H9 (cell line): ENCODE data around the gene MPC1. TPM values are rescaled to one million over a fixed set of nuclear protein-coding genes. Genes with fewer than 3 reads are reported as not detected.

Source experiments
- DNase-seq: peaks from one replicate; pipeline ENCODE4 v3.0.0-alpha.2; 2017
- H2AFZ ChIP-seq: one replicate; pipeline ENCODE4 v1.6.1; 2013; ENCODE audit warnings: mild to moderate bottlenecking, low read length, control low read depth, moderate library complexity
- H2AK5ac ChIP-seq: 2 replicates; pipeline ENCODE4 v1.6.1; 2013; ENCODE audit warnings: low read length, control low read depth, mixed read lengths; ENCODE audit not compliant: insufficient read length
- H2BK120ac ChIP-seq: one replicate; pipeline ENCODE4 v1.6.1; 2013; ENCODE audit warnings: low read depth, mild to moderate bottlenecking, low read length, control low read depth, inconsistent platforms; ENCODE audit not compliant: poor library complexity, severe bottlenecking
- H2BK12ac ChIP-seq: 2 replicates; pipeline ENCODE4 v1.6.1; 2013; ENCODE audit warnings: low read length, control low read depth, mixed read lengths, low read depth; ENCODE audit not compliant: insufficient read length
- H2BK15ac ChIP-seq: 2 replicates; pipeline ENCODE4 v1.6.1; 2013; ENCODE audit warnings: low read depth, low read length, control low read depth
- H2BK20ac ChIP-seq: one replicate; pipeline ENCODE4 v1.6.1; 2013; ENCODE audit warnings: low read depth, mild to moderate bottlenecking, low read length, control low read depth, inconsistent platforms; ENCODE audit not compliant: poor library complexity, severe bottlenecking
- H2BK5ac ChIP-seq: 2 replicates; pipeline ENCODE4 v1.6.1; 2013; ENCODE audit warnings: low read length, control low read depth, mixed read lengths; ENCODE audit not compliant: insufficient read length
- H3K14ac ChIP-seq: 2 replicates; pipeline ENCODE4 v1.6.1; 2013; ENCODE audit warnings: low read length, control low read depth; ENCODE audit not compliant: insufficient read depth
- H3K18ac ChIP-seq: 2 replicates; pipeline ENCODE4 v1.6.1; 2013; ENCODE audit warnings: low read depth, mild to moderate bottlenecking, mixed read lengths, low read length, control low read depth; ENCODE audit not compliant: insufficient read length
- H3K23ac ChIP-seq: 2 replicates; pipeline ENCODE4 v1.6.1; 2013; ENCODE audit warnings: low read length, control low read depth, mixed read lengths, low read depth; ENCODE audit not compliant: insufficient read length
- H3K23me2 ChIP-seq: 2 replicates; pipeline ENCODE4 v1.6.1; 2013; ENCODE audit warnings: low read depth, mild to moderate bottlenecking, mixed read lengths, low read length, control low read depth; ENCODE audit not compliant: insufficient read length, poor library complexity, severe bottlenecking
- H3K27ac ChIP-seq: 2 replicates; pipeline ENCODE4 v1.5.1; 2013; ENCODE audit warnings: low read length, control low read depth, mixed read lengths, low read depth; ENCODE audit not compliant: insufficient read length
- H3K27me3 ChIP-seq: 2 replicates; pipeline ENCODE4 v1.6.1; 2013; ENCODE audit warnings: low read length, control low read depth, inconsistent platforms; ENCODE audit not compliant: insufficient read depth
- H3K4ac ChIP-seq: 2 replicates; pipeline ENCODE4 v1.6.1; 2013; ENCODE audit warnings: low read depth, mild to moderate bottlenecking, control low read depth, inconsistent platforms, low read length, moderate library complexity
- H3K4me1 ChIP-seq: 2 replicates; pipeline ENCODE4 v1.6.1; 2013; ENCODE audit warnings: low read length, control low read depth, inconsistent platforms; ENCODE audit not compliant: insufficient read depth
- H3K4me2 ChIP-seq: 2 replicates; pipeline ENCODE4 v1.6.1; 2013; ENCODE audit warnings: low read length, control low read depth, mixed read lengths; ENCODE audit not compliant: insufficient read length, insufficient read depth
- H3K56ac ChIP-seq: 2 replicates; pipeline ENCODE4 v1.6.1; 2013; ENCODE audit warnings: low read depth, mild to moderate bottlenecking, mixed read lengths, low read length, control low read depth; ENCODE audit not compliant: insufficient read length
- H3K79me1 ChIP-seq: 2 replicates; pipeline ENCODE4 v1.6.1; 2013; ENCODE audit warnings: low read depth, mild to moderate bottlenecking, moderate library complexity, low read length, control low read depth, inconsistent platforms; ENCODE audit not compliant: insufficient read depth, poor library complexity, severe bottlenecking
- H3K79me2 ChIP-seq: 2 replicates; pipeline ENCODE4 v1.6.1; 2013; ENCODE audit warnings: low read length, control low read depth, inconsistent platforms; ENCODE audit not compliant: insufficient read depth
- H3K9ac ChIP-seq: 2 replicates; pipeline ENCODE4 v1.6.1; 2013; ENCODE audit warnings: low read length, control low read depth, mixed read lengths; ENCODE audit not compliant: insufficient read length; ENCODE audit errors: extremely low read depth
- H3K9me3 ChIP-seq: one replicate; pipeline ENCODE4 v1.6.1; 2013; ENCODE audit warnings: low read depth, low read length, inconsistent platforms; ENCODE audit not compliant: control insufficient read depth
- H3T11ph ChIP-seq: one replicate; pipeline ENCODE4 v1.6.1; 2013; ENCODE audit warnings: mild to moderate bottlenecking, low read length, control low read depth, inconsistent platforms
- H4K20me1 ChIP-seq: one replicate; pipeline ENCODE4 v1.6.1; 2013; ENCODE audit not compliant: control insufficient read depth, insufficient read length, insufficient read depth
- H4K5ac ChIP-seq: 2 replicates; pipeline ENCODE4 v1.6.1; 2013; ENCODE audit warnings: low read depth, mild to moderate bottlenecking, mixed read lengths, low read length, control low read depth; ENCODE audit not compliant: insufficient read length
- H4K8ac ChIP-seq: replicated peaks from 2 replicates; pipeline ENCODE4 v1.6.1; 2013; ENCODE audit warnings: low read length, control low read depth, mixed read lengths, low read depth; ENCODE audit not compliant: insufficient read length
- H4K91ac ChIP-seq: 2 replicates; pipeline ENCODE4 v1.6.1; 2013; ENCODE audit warnings: low read depth, mild to moderate bottlenecking, moderate library complexity, mixed read lengths, low read length, control low read depth; ENCODE audit not compliant: insufficient read length
- H3K27ac Mint-ChIP-seq, 3 experiments: 2 replicates in 2 of 3; 3 replicates in 1 of 3; pipeline ENCODE4 v1.8.0; 2020 to 2021; ENCODE audit warnings: mixed read lengths in 3 of 3, mild to moderate bottlenecking in 1 of 3, moderate library complexity in 1 of 3
- H3K27me3 Mint-ChIP-seq: 2 replicates; pipeline ENCODE4 v1.8.0; 2021; ENCODE audit warnings: low read depth, mild to moderate bottlenecking, moderate library complexity, mixed read lengths
- H3K36me3 Mint-ChIP-seq, 3 experiments: 2 replicates in 2 of 3; 3 replicates in 1 of 3; pipeline ENCODE4 v1.8.0; 2020 to 2021; ENCODE audit warnings: low read depth in 3 of 3, mixed read lengths in 3 of 3; ENCODE audit not compliant: insufficient read depth in 1 of 3
- H3K4me1 Mint-ChIP-seq, 2 experiments: 2 replicates each; pipeline ENCODE4 v1.8.0; 2020; ENCODE audit warnings: mixed read lengths in 2 of 2
- H3K4me3 Mint-ChIP-seq, 2 experiments: 2 replicates in 1 of 2; 3 replicates in 1 of 2; pipeline ENCODE4 v1.8.0; 2020 to 2021; ENCODE audit warnings: mild to moderate bottlenecking in 2 of 2, mixed read lengths in 2 of 2, moderate library complexity in 1 of 2
- H3K9me3 Mint-ChIP-seq, 2 experiments: 2 replicates in 1 of 2; 3 replicates in 1 of 2; pipeline ENCODE4 v1.8.0; 2020; ENCODE audit warnings: mild to moderate bottlenecking in 2 of 2, mixed read lengths in 2 of 2, moderate library complexity in 1 of 2
- CTCF ChIP-seq: fragments of 200-600 bp; sonication (generic); conservative IDR thresholded peaks from 3 replicates; pipeline ENCODE4 v1.8.0; 2021; ENCODE audit warnings: antibody characterized with exemption, mild to moderate bottlenecking
- WGBS: extraction: QIAGEN DNeasy Blood & Tissue Kit; methylation state at CpG from one replicate; pipeline ENCODE4 v1.1.7; 2013; ENCODE audit warnings: missing lambda C conversion rate, low lambda C conversion rate, mixed read lengths; ENCODE audit not compliant: insufficient read length; ENCODE audit errors: extremely low coverage; 5-methylcytosine and 5-hydroxymethylcytosine counted together
- total RNA-seq: library from RNA; stranded (reverse); gene quantifications from 2 replicates; pipeline ENCODE4 v1.2.1, GENCODE V29; 2021

MPC1 gene
- total RNA-seq, 1 experiment from 2014 or later = 10.0 TPM

- no peak overlapping the region for H3K27ac ChIP-seq
- DNase-seq = no peak
- peaks cover 24 to 37% (median 27%) of the 10 kb centered on the region in 3 experiments for H3K36me3 Mint-ChIP-seq
- H2BK120ac ChIP-seq = no peak overlapping the region
- H3K27ac Mint-ChIP-seq = no peak overlapping the region
- H3K27me3 ChIP-seq = no peaks in the 10 kb centered on the region
- no peak overlapping the region for H3K56ac ChIP-seq
- H3K79me1 ChIP-seq = no peaks in the 10 kb centered on the region
- no peaks in the 10 kb centered on the region for H3K79me2 ChIP-seq
- H4K8ac ChIP-seq = no peak overlapping the region
- no peak overlapping the region for H3T11ph ChIP-seq
- no peak overlapping the region for H4K5ac ChIP-seq
- H3K4me2 ChIP-seq = no peak overlapping the region
- H3K18ac ChIP-seq = no peak overlapping the region
- no peak overlapping the region for H2BK5ac ChIP-seq
- no peak overlapping the region for H3K9ac ChIP-seq
- peaks cover 5% of the 10 kb centered on the region for H3K23me2 ChIP-seq
- H2BK12ac ChIP-seq = no peak overlapping the region
- H2AK5ac ChIP-seq = no peak overlapping the region
- H3K14ac ChIP-seq = no peak overlapping the region
- WGBS = no CpG with 5 or more reads among the region's 6 CpGs
- H3K23ac ChIP-seq = no peak overlapping the region
- peaks cover 3% of the 10 kb centered on the region for H4K20me1 ChIP-seq
- H3K4me1 Mint-ChIP-seq = peaks cover 6 to 8% of the 10 kb centered on the region in 2 experiments
- no peak overlapping the region for H2AFZ ChIP-seq
- H3K4me1 ChIP-seq = no peaks in the 10 kb centered on the region
- no peaks in the 10 kb centered on the region for H3K27me3 Mint-ChIP-seq
- H4K91ac ChIP-seq = no peak overlapping the region
- no peak overlapping the region for H3K4me3 Mint-ChIP-seq
- no peak overlapping the region for H2BK20ac ChIP-seq
- H2BK15ac ChIP-seq = no peak overlapping the region
- no peak overlapping the region for H3K4ac ChIP-seq
- no peak for TF ChIP-seq CTCF
- H3K9me3 Mint-ChIP-seq = peaks cover 11 to 13% of the 10 kb centered on the region in 2 experiments; a peak in 4 of 5 replicates
- no peaks in the 10 kb centered on the region for H3K9me3 ChIP-seq
Observed at GRCh38 chr6:166420351-166420750, 37.6 kb upstream of the MPC1 start.
